PC-3 (cell line): Measurements from ENCODE around the gene LMBRD2. TPM values are rescaled to one million over a fixed set of nuclear protein-coding genes. Genes with fewer than 3 reads are reported as not detected.

Experiments
- ATAC-seq: fragments of 200-7000 bp; cut with Tn5 transposase; 2 replicates; pipeline ENCODE4 v1.9.1; 2020; ENCODE audit warnings: mild to moderate bottlenecking, moderate library complexity
- BruUV-seq: library from RNA; stranded (reverse); fragments of 400-500 nt; replicated peaks from 2 replicates; lab custom pipeline; 2021; lab: Mats Ljungman, UMichigan
- CTCF ChIA-PET: fragments of 300-600 bp; sonication (Branson Sonifier 250); formaldehyde crosslinking; loops from one replicate; lab custom pipeline; 2022; ENCODE audit warnings: antibody characterized with exemption; lab: Charles Lee
- POLR2A ChIA-PET: fragments of 300-600 bp; sonication (Branson Sonifier 250); formaldehyde crosslinking; loops from one replicate; lab custom pipeline; 2022; ENCODE audit warnings: antibody characterized with exemption; ENCODE audit not compliant: unreplicated experiment; lab: Charles Lee
- DNase-seq: peaks from one replicate; pipeline ENCODE4 v3.0.0-alpha.2; 2015
- H2AFZ ChIP-seq: fragments of 300-600 bp; sonication (generic); 2 replicates; pipeline ENCODE4 v1.6.0; 2016; ENCODE audit warnings: antibody characterized with exemption, low read length
- H3F3A ChIP-seq: fragments of 300-600 bp; sonication (generic); one replicate; pipeline ENCODE4 v1.6.0; 2017; ENCODE audit warnings: antibody characterized with exemption, low read length, control low read depth, mild to moderate bottlenecking; ENCODE audit not compliant: unreplicated experiment
- H3K27ac ChIP-seq: fragments of 300-600 bp; sonication (generic); 2 replicates; pipeline ENCODE4 v1.5.1; 2016; ENCODE audit warnings: mild to moderate bottlenecking, low read length
- H3K27me3 ChIP-seq: fragments of 300-600 bp; sonication (generic); 2 replicates; pipeline ENCODE4 v1.6.1; 2016; ENCODE audit warnings: low read length, mixed read lengths
- H3K36me3 ChIP-seq: fragments of 300-600 bp; sonication (generic); 2 replicates; pipeline ENCODE4 v1.6.1; 2016; ENCODE audit warnings: low read depth, mixed run types, low read length, mixed read lengths
- H3K4me1 ChIP-seq: fragments of 300-600 bp; sonication (generic); 2 replicates; pipeline ENCODE4 v1.5.1; 2016; ENCODE audit warnings: low read length; ENCODE audit not compliant: insufficient read depth
- H3K4me2 ChIP-seq: fragments of 300-600 bp; sonication (generic); 2 replicates; pipeline ENCODE4 v1.6.0; 2016; ENCODE audit warnings: low read length
- H3K4me3 ChIP-seq: fragments of 300-600 bp; sonication (generic); 2 replicates; pipeline ENCODE4 v1.5.1; 2016; ENCODE audit warnings: mild to moderate bottlenecking, low read length, mixed read lengths
- H3K79me2 ChIP-seq: fragments of 300-600 bp; sonication (generic); 2 replicates; pipeline ENCODE4 v1.6.1; 2017; ENCODE audit warnings: low read length, mixed read lengths
- H3K9ac ChIP-seq: fragments of 300-600 bp; sonication (generic); 2 replicates; pipeline ENCODE4 v1.6.0; 2016; ENCODE audit warnings: mild to moderate bottlenecking, low read length
- H3K9me2 ChIP-seq: fragments of 300-600 bp; sonication (generic); replicated peaks from 2 replicates; pipeline ENCODE4 v1.6.1; 2016; ENCODE audit warnings: mixed run types, low read length, mixed read lengths
- H3K9me3 ChIP-seq: fragments of 300-600 bp; sonication (generic); 2 replicates; pipeline ENCODE4 v1.6.1; 2016; ENCODE audit warnings: low read length, mixed read lengths
- H4K20me1 ChIP-seq: fragments of 300-600 bp; sonication (generic); 2 replicates; pipeline ENCODE4 v1.6.1; 2016; ENCODE audit warnings: low read length, mixed read lengths
- EZH2 ChIP-seq: fragments of 300-600 bp; sonication (generic); IDR thresholded peaks from one replicate; pipeline ENCODE4 v1.6.1; 2017; ENCODE audit warnings: antibody characterized with exemption, mild to moderate bottlenecking, low read length; ENCODE audit not compliant: unreplicated experiment
- EZH2phosphoT487 ChIP-seq: fragments of 300-600 bp; sonication (generic); IDR thresholded peaks from 2 replicates; pipeline ENCODE4 v1.6.1; 2018; ENCODE audit warnings: mild to moderate bottlenecking, antibody characterized with exemption, low read length, borderline replicate concordance
- intact Hi-C: fragments of 100-400 bp; cut with micrococcal nuclease; formaldehyde crosslinking; loops from 2 replicates; pipeline ENCODE4 v1.9.0; 2023
- total RNA-seq: library from RNA; depleted of rRNA; stranded (reverse); fragments of >200 nt; gene quantifications from 2 replicates; pipeline ENCODE4 v1.2.3, GENCODE V29; 2014
- TF ChIP-seq, protein P1 (sequence below): fragments of 300-600 bp; sonication (generic); conservative IDR thresholded peaks from 2 replicates; pipeline ENCODE4 v1.5.1; 2017; ENCODE audit warnings: antibody characterized with exemption, low read depth, mild to moderate bottlenecking, low read length

LMBRD2 gene
- total RNA-seq, 1 experiment from 2014 or later: 9.1 TPM

DNA sequence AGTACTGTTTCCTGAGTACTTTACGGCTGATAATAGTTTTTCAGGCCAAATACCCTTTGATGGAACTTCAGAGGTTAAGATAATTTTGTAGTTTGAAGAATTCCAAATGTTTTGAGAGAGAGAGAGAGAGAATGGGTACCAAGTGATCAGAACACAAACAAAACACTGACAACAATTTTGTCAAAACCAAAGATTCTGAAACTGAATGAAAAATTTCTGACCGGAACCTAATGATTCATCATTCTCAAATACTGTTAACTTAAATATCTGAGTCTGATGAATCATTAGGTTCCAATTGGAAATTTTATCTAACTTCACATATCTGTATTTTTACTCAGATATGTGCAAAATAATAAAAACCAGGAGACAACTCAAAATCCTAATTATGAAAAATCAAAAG, 4.0 kb downstream of the LMBRD2 start:
- intact Hi-C loops: loop anchor here (2.0 kb wide), 1 partner anchor 39 kb away; no protein-coding TSS in a partner anchor
- no peak overlapping the region for H2AFZ ChIP-seq

DNA sequence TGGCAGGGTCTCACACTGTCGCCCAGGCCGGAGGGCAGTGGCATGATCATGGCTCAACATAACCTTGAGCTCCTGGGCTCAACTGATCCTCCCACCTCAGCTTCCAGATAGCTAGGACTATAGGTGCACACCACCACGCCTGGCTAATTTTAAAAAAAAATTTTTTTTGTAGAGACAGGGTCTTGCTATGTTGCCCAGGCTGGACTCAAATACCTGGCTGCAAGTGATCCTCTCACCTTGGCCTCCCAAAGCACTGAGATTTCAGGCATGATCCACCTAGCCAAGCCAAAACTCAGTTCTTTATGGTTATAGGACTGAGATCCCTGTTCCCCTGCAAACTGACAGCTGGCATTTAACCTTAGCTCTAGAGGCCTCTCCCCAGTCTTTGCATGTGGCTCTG, 5.3 kb downstream of the LMBRD2 start:
- ATAC-seq: no peak
- H3K36me3 ChIP-seq: no peaks in the 10 kb centered on the region
- CTCF ChIA-PET: interaction anchor here (1.9 kb wide), 1 partner anchor 68 kb away, joined by 5 read pairs; no protein-coding TSS in a partner anchor

More for the DNA sequence above, 4.0 kb downstream of the LMBRD2 start:
- Histone ChIP-seq H3K4me1 (peaks cover 31% of the 10 kb centered on the region), H3K27ac (no peak overlapping the region), H3K9me2 (no peaks in the 10 kb centered on the region), H3F3A (no peaks in the 10 kb centered on the region), H3K4me2 (peak overlapping the region; percentile 55), H3K4me3 (peak overlapping the region; percentile 26), H3K9me3 (no peaks in the 10 kb centered on the region), H3K36me3 (no peaks in the 10 kb centered on the region), H4K20me1 (no peaks in the 10 kb centered on the region), H3K79me2 (peaks cover 40% of the 10 kb centered on the region), H3K27me3 (no peaks in the 10 kb centered on the region), H3K9ac (no peak overlapping the region)
- CTCF ChIA-PET: no interaction called here
- DNase-seq (peak; percentile 48), ATAC-seq (no peak)
- BruUV-seq: no TSS peak
- TF ChIP-seq, protein P1, sequence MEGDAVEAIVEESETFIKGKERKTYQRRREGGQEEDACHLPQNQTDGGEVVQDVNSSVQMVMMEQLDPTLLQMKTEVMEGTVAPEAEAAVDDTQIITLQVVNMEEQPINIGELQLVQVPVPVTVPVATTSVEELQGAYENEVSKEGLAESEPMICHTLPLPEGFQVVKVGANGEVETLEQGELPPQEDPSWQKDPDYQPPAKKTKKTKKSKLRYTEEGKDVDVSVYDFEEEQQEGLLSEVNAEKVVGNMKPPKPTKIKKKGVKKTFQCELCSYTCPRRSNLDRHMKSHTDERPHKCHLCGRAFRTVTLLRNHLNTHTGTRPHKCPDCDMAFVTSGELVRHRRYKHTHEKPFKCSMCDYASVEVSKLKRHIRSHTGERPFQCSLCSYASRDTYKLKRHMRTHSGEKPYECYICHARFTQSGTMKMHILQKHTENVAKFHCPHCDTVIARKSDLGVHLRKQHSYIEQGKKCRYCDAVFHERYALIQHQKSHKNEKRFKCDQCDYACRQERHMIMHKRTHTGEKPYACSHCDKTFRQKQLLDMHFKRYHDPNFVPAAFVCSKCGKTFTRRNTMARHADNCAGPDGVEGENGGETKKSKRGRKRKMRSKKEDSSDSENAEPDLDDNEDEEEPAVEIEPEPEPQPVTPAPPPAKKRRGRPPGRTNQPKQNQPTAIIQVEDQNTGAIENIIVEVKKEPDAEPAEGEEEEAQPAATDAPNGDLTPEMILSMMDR: no peak
- TF ChIP-seq EZH2 (no peak), EZH2phosphoT487 (no peak)
- POLR2A ChIA-PET: no interaction called here

DNA sequence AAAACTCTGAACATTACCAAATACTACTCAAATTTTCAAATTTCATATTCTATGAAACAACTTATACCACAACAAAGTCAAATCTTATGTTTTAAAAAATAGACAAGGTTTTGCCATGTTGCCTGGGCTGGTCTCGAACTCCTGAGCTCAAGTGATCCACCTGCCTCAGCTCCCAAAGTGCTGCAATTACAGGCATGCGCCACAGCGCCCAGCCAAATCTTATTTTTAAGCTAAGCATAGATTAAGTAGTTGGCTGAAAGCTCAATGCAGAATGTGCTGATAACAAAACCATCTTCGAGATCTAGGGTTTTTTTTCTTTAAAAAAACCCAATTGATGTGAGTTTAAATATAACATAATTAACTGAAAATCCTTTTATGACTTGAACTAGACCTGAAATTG, 6.4 kb downstream of the LMBRD2 start:
- no peak overlapping the region for H3K9ac ChIP-seq
- BruUV-seq: no TSS peak
- ATAC-seq (no peak), DNase-seq (no peak)
- peaks cover 22% of the 10 kb centered on the region for H3K79me2 ChIP-seq
- ChIA-PET CTCF (interaction anchor here (1.9 kb wide), 1 partner anchor 67 kb away, joined by 5 read pairs; no protein-coding TSS in a partner anchor), POLR2A (no interaction called here)
- no peak overlapping the region for H3K4me3 ChIP-seq
- intact Hi-C loops: no loop called here
- TF ChIP-seq EZH2phosphoT487 (no peak), EZH2 (no peak)
- TF ChIP-seq, protein P1: no peak
- H3K4me2 ChIP-seq: no peak overlapping the region
- no peaks in the 10 kb centered on the region for H3F3A ChIP-seq
- H3K9me2 ChIP-seq: no peaks in the 10 kb centered on the region
- no peak overlapping the region for H2AFZ ChIP-seq
- peaks cover 26% of the 10 kb centered on the region for H3K4me1 ChIP-seq
- no peaks in the 10 kb centered on the region for H4K20me1 ChIP-seq
- H3K9me3 ChIP-seq: no peaks in the 10 kb centered on the region
- H3K27me3 ChIP-seq: no peaks in the 10 kb centered on the region
- peaks cover 2% of the 10 kb centered on the region; the same call in 1 of the 2 replicates for H3K36me3 ChIP-seq
- H3K27ac ChIP-seq: no peak overlapping the region

More for the DNA sequence above, 5.3 kb downstream of the LMBRD2 start:
- DNase-seq: no peak
- Histone ChIP-seq H3K27me3 (no peaks in the 10 kb centered on the region), H4K20me1 (no peaks in the 10 kb centered on the region), H3K9me2 (no peaks in the 10 kb centered on the region), H3K9me3 (no peaks in the 10 kb centered on the region), H3K4me1 (peaks cover 31% of the 10 kb centered on the region), H3K79me2 (peaks cover 31% of the 10 kb centered on the region), H3K4me2 (no peak overlapping the region), H2AFZ (no peak overlapping the region), H3K9ac (no peak overlapping the region), H3K4me3 (no peak overlapping the region), H3K27ac (no peak overlapping the region), H3F3A (no peaks in the 10 kb centered on the region)
- BruUV-seq: no TSS peak
- intact Hi-C loops: no loop called here
- POLR2A ChIA-PET: no interaction called here
- TF ChIP-seq EZH2 (no peak), EZH2phosphoT487 (no peak)
- TF ChIP-seq, protein P1: no peak
